Activated CD4-positive, alpha-beta memory T cell treated with anti-CD3 and anti-CD28 coated beads for 36 hours (primary cell): Measurements from ENCODE around the gene NHP2. TPM values are rescaled to one million over a fixed set of nuclear protein-coding genes. Genes with fewer than 3 reads are reported as not detected.

Source experiments
- CTCF ChIA-PET: fragments of 350-600 bp; sonication (Branson Sonifier 250); formaldehyde crosslinking; loops from one replicate; lab custom pipeline; 2021; ENCODE audit warnings: antibody characterized with exemption, inconsistent platforms; lab: Charles Lee
- POLR2A ChIA-PET: fragments of 350-600 bp; sonication (Branson Sonifier 250); formaldehyde crosslinking; loops from one replicate; lab custom pipeline; 2021; ENCODE audit warnings: antibody characterized with exemption; lab: Charles Lee
- DNase-seq: peaks from one replicate; pipeline ENCODE4 v3.0.0-alpha.2; 2020
- H3K27ac Mint-ChIP-seq: one replicate; pipeline ENCODE4 v1.8.0; 2021; ENCODE audit warnings: mixed read lengths
- H3K27me3 Mint-ChIP-seq: one replicate; pipeline ENCODE4 v1.8.0; 2021; ENCODE audit warnings: mixed read lengths
- H3K36me3 Mint-ChIP-seq: one replicate; pipeline ENCODE4 v1.8.0; 2021; ENCODE audit warnings: mixed read lengths
- H3K4me1 Mint-ChIP-seq: one replicate; pipeline ENCODE4 v1.8.0; 2021; ENCODE audit warnings: low read depth, mixed read lengths
- H3K4me3 Mint-ChIP-seq: one replicate; pipeline ENCODE4 v1.8.0; 2021; ENCODE audit warnings: mild to moderate bottlenecking, mixed read lengths
- H3K9me3 Mint-ChIP-seq: one replicate; pipeline ENCODE4 v1.8.0; 2021; ENCODE audit warnings: mixed read lengths
- intact Hi-C: fragments of 100-400 bp; cut with micrococcal nuclease; formaldehyde crosslinking; loops from one replicate; pipeline ENCODE4 v1.15.1; 2023
- total RNA-seq, 2 experiments: library from RNA; stranded (reverse); gene quantifications; one replicate each; pipeline ENCODE4 v1.2.3, GENCODE V29; 2021

NHP2 gene
- total RNA-seq, 2 experiments from 2014 or later, result 231 to 246 TPM

- intact Hi-C loops, result no loop called here
- DNase-seq, result no peak
- ChIA-PET CTCF (no interaction called here), POLR2A (no interaction called here)
- H3K4me3 Mint-ChIP-seq, result no peak overlapping the region
- H3K9me3 Mint-ChIP-seq, result peaks cover 4% of the 10 kb centered on the region
- peaks cover 30% of the 10 kb centered on the region for H3K4me1 Mint-ChIP-seq
- H3K36me3 Mint-ChIP-seq, result peaks cover under 1% of the 10 kb centered on the region
- no peak overlapping the region for H3K27ac Mint-ChIP-seq
- H3K27me3 Mint-ChIP-seq, result peaks cover 3% of the 10 kb centered on the region
Observed at GRCh38 chr5:178111925-178112324, 41.8 kb downstream of the NHP2 start.

DNA sequence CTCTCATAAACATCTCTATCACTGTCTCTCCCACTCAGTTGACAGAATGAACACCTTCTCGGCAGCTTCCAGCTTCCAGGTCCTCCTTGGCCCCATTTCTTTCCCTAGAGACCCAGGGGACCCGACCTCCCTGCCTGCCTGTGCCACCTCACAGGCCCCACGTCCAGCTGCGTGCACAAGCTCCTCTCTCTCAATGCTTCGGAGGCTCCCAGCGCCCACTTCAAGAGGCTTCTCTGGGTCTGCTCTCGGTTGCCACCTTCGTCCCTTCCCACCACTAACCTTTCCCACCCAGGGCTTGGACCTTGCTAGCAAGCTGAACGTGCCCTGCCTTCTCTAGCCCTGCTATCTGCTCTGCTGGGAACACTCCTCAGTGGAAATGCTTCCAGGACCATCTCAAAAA is 43.2 kb downstream of the NHP2 start:
- intact Hi-C loops, result no loop called here
- no peak overlapping the region for H3K27ac Mint-ChIP-seq
- H3K27me3 Mint-ChIP-seq, result peaks cover 3% of the 10 kb centered on the region
- no peaks in the 10 kb centered on the region for H3K36me3 Mint-ChIP-seq
- POLR2A ChIA-PET, result no interaction called here
- DNase-seq, result no peak
- CTCF ChIA-PET, result interaction anchor here (1.4 to 1.6 kb wide), 2 partner anchors 10 to 35 kb away, joined by 4 to 8 read pairs; no protein-coding TSS in a partner anchor
- H3K9me3 Mint-ChIP-seq, result peaks cover 4% of the 10 kb centered on the region
- H3K4me3 Mint-ChIP-seq, result no peak overlapping the region
- peaks cover 18% of the 10 kb centered on the region for H3K4me1 Mint-ChIP-seq

DNA sequence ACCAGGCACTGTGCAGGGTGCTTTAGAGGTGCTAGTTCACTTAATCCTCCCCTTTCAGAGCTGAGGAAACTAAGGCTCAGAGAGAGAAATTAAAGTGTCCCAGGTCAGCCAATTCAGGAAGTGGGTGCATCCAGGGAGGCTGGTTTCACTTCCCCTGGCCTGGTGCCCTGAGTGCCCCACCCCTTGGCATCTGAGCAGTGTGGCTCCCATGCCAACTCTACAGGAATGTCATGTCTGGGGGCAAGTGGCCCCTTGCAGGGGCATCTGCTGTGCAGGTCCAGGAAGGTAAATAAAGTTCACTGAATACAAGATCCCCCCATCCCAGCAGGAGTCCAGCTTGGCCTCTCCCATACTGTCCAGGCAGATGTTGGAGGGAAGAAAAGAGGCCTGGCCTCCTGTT is 44.7 kb downstream of the NHP2 start:
- POLR2A ChIA-PET, result no interaction called here
- no peak overlapping the region for H3K27ac Mint-ChIP-seq
- peaks cover 4% of the 10 kb centered on the region for H3K4me1 Mint-ChIP-seq
- no peaks in the 10 kb centered on the region for H3K27me3 Mint-ChIP-seq
- H3K36me3 Mint-ChIP-seq, result no peaks in the 10 kb centered on the region
- intact Hi-C loops, result no loop called here
- CTCF ChIA-PET, result no interaction called here
- peaks cover 4% of the 10 kb centered on the region for H3K9me3 Mint-ChIP-seq
- no peak overlapping the region for H3K4me3 Mint-ChIP-seq
- DNase-seq, result no peak

DNA sequence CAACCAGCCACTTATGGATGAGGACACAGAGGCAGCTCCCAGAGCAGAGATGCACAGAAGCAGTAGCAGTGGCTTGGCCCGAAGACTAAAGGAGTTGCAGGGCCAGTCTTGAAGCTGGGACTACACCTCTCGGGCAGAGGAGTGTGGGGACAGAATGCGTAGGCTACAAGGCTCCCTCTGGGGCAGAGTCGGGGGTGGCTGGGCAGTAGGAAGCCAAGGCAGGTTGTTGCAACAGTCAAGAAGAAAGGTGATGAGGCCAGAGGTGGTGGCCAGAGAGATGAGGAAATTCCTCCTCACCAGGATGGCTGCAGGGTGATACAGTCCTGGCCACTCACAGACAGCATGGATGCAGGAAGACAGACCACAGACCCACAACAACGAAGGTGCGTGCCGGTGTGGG is 45.2 kb downstream of the NHP2 start:
- intact Hi-C loops, result no loop called here
- Mint-ChIP-seq H3K27me3 (no peaks in the 10 kb centered on the region), H3K27ac (no peak overlapping the region), H3K4me3 (no peak overlapping the region), H3K9me3 (peaks cover 4% of the 10 kb centered on the region), H3K36me3 (no peaks in the 10 kb centered on the region), H3K4me1 (peaks cover 4% of the 10 kb centered on the region)
- CTCF ChIA-PET, result interaction anchor here (1.1 to 1.8 kb wide), 2 partner anchors 12 to 32 kb away, joined by 5 to 7 read pairs; no protein-coding TSS in a partner anchor
- POLR2A ChIA-PET, result no interaction called here
- DNase-seq, result no peak

GRCh38 chr5:178107756-178108310 is 45.9 kb downstream of the NHP2 start:
- Mint-ChIP-seq H3K9me3 (peaks cover 3% of the 10 kb centered on the region), H3K27ac (no peak overlapping the region), H3K36me3 (no peaks in the 10 kb centered on the region), H3K27me3 (no peaks in the 10 kb centered on the region), H3K4me3 (no peak overlapping the region), H3K4me1 (peaks cover 2% of the 10 kb centered on the region)
- POLR2A ChIA-PET, result no interaction called here
- CTCF ChIA-PET, result interaction anchor here (1.1 to 1.8 kb wide), 2 partner anchors 13 to 31 kb away, joined by 5 to 7 read pairs; no protein-coding TSS in a partner anchor
- intact Hi-C loops, result no loop called here
- no peak for DNase-seq

- no peaks in the 10 kb centered on the region for H3K4me1 Mint-ChIP-seq
- H3K36me3 Mint-ChIP-seq, result no peaks in the 10 kb centered on the region
- DNase-seq, result no peak
- no peak overlapping the region for H3K27ac Mint-ChIP-seq
- intact Hi-C loops, result no loop called here
- ChIA-PET POLR2A (interaction anchor here (0.6 kb wide), 1 partner anchor 647 kb away, joined by 3 read pairs; no protein-coding TSS in a partner anchor), CTCF (interaction anchor here (1.0 to 1.8 kb wide), 4 partner anchors 14 to 40 kb away, joined by 4 to 7 read pairs (median 4); no protein-coding TSS in a partner anchor)
- no peaks in the 10 kb centered on the region for H3K9me3 Mint-ChIP-seq
- no peak overlapping the region for H3K4me3 Mint-ChIP-seq
- no peaks in the 10 kb centered on the region for H3K27me3 Mint-ChIP-seq
Observed at GRCh38 chr5:178106556-178107239, 47.0 kb downstream of the NHP2 start.

DNA sequence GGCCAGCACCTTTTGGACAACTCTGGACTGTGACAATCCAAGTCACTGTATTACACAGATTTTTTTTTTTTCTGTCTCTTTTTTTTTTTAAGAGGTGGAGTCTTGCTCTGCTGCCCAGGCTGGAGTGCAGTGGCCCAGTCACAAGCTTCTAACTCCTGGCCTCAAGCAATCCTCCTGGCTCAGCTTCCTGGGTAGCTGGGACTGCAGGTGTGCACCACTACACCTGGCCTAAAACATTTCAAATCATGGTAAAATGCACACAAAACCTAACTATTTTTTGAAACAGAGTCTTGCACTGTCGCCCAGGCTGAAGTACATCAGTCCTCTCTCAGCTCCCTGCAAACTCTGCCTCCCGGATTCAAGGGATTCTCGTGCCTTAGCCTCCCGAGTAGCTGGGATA is 47.6 kb downstream of the NHP2 start:
- Mint-ChIP-seq H3K27me3 (no peaks in the 10 kb centered on the region), H3K9me3 (no peaks in the 10 kb centered on the region), H3K27ac (no peak overlapping the region), H3K36me3 (no peaks in the 10 kb centered on the region), H3K4me1 (no peaks in the 10 kb centered on the region), H3K4me3 (no peak overlapping the region)
- DNase-seq, result no peak
- ChIA-PET CTCF (interaction anchor here (1.2 to 1.6 kb wide), 2 partner anchors 15 to 31 kb away, joined by 4 to 5 read pairs; no protein-coding TSS in a partner anchor), POLR2A (interaction anchor here (0.6 kb wide), 1 partner anchor 647 kb away, joined by 3 read pairs; no protein-coding TSS in a partner anchor)
- intact Hi-C loops, result no loop called here

- Mint-ChIP-seq H3K27ac (no peak overlapping the region), H3K36me3 (no peaks in the 10 kb centered on the region), H3K4me3 (no peak overlapping the region), H3K4me1 (no peaks in the 10 kb centered on the region), H3K9me3 (no peaks in the 10 kb centered on the region), H3K27me3 (no peaks in the 10 kb centered on the region)
- no peak for DNase-seq
- CTCF ChIA-PET, result interaction anchor here (2.2 kb wide), 1 partner anchor 16 kb away, joined by 4 read pairs; no protein-coding TSS in a partner anchor
- intact Hi-C loops, result no loop called here
- POLR2A ChIA-PET, result no interaction called here
Observed at GRCh38 chr5:178104492-178104891, 49.2 kb downstream of the NHP2 start.

DNA sequence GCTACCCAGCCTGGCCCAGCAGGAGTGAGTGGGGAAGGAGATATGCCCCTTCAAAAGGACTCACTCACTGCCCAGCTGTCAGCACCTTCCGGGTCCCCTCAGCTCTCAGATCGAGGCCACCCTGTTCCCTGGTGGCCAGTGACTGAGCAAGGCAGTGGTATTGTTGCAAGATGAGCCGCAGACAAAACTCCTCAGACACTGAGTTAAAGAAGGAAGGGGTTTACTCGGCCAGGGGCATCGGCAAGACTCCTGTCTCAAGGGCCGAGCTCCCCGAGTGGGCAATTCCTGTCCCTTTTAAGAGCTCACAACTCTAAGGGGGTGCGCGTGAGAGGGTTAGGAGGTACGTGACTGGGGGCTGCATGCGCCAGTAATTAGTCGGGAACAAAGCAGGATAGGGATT is 50.1 kb downstream of the NHP2 start:
- Mint-ChIP-seq H3K27me3 (no peaks in the 10 kb centered on the region), H3K27ac (no peak overlapping the region), H3K4me3 (no peak overlapping the region), H3K36me3 (no peaks in the 10 kb centered on the region), H3K9me3 (no peaks in the 10 kb centered on the region), H3K4me1 (no peaks in the 10 kb centered on the region)
- ChIA-PET POLR2A (no interaction called here), CTCF (interaction anchor here (2.2 kb wide), 1 partner anchor 17 kb away, joined by 4 read pairs; no protein-coding TSS in a partner anchor)
- DNase-seq, result no peak
- intact Hi-C loops, result no loop called here

Other genes with a start within 250 kb of the NHP2 start
- not detected for gene PROP1, start 157.6 kb downstream of the NHP2 start, total RNA-seq
- 1 to 10 TPM; 3.2 TPM for gene N4BP3, start 40.4 kb downstream of the NHP2 start, total RNA-seq
- gene RMND5B, start 22.9 kb downstream of the NHP2 start, total RNA-seq, result 10 to 100 TPM; 32.0 to 34.9 TPM
- gene GMCL2, start 33.5 kb upstream of the NHP2 start, total RNA-seq, result not detected
- 100 to 1,000 TPM; 313 to 316 TPM for gene HNRNPAB, start 50.6 kb upstream of the NHP2 start, total RNA-seq
- 10 to 100 TPM; 49.3 to 58.0 TPM for gene PHYKPL, start 78.9 kb upstream of the NHP2 start, total RNA-seq